Stimulated activated CD4-positive, alpha-beta T cell treated with anti-CD3 and anti-CD28 coated beads, Interleukin-1b, Interleukin-23, amount 100 ng/mL, for 24 hours (primary cell): ENCODE data around the gene ZFP92.

Experiments
- DNase-seq, 4 experiments: peaks; one replicate each; pipeline ENCODE4 v3.0.0-alpha.2; 2020; ENCODE audit warnings: low read depth in 4 of 4, low spot score in 1 of 4

Gene ZFP92

GRCh38 chrX:153454901-153455550 lies 43.8 kb downstream of the ZFP92 start:
- no peak for DNase-seq

- DNase-seq: no peak
Observed at GRCh38 chrX:153455571-153455970, 44.3 kb downstream of the ZFP92 start.

GRCh38 chrX:153456161-153456560 lies 44.9 kb downstream of the ZFP92 start:
- DNase-seq: no peak

GRCh38 chrX:153456704-153457103 lies 45.4 kb downstream of the ZFP92 start:
- DNase-seq: no peak

GRCh38 chrX:153457136-153457825 lies 46.0 kb downstream of the ZFP92 start:
- DNase-seq: no peak

GRCh38 chrX:153457827-153458466 lies 46.7 kb downstream of the ZFP92 start:
- DNase-seq: no peak

GRCh38 chrX:153458476-153458875 lies 47.2 kb downstream of the ZFP92 start:
- no peak for DNase-seq

- no peak for DNase-seq
Observed at GRCh38 chrX:153459986-153460385, 48.7 kb downstream of the ZFP92 start.

- peak in 1 of 4 experiments; percentile 20 for DNase-seq
Observed at GRCh38 chrX:153460826-153461225, 49.6 kb downstream of the ZFP92 start.
